Measurements from ENCODE around the gene FHOD3.

The FHOD3 gene

DNA sequence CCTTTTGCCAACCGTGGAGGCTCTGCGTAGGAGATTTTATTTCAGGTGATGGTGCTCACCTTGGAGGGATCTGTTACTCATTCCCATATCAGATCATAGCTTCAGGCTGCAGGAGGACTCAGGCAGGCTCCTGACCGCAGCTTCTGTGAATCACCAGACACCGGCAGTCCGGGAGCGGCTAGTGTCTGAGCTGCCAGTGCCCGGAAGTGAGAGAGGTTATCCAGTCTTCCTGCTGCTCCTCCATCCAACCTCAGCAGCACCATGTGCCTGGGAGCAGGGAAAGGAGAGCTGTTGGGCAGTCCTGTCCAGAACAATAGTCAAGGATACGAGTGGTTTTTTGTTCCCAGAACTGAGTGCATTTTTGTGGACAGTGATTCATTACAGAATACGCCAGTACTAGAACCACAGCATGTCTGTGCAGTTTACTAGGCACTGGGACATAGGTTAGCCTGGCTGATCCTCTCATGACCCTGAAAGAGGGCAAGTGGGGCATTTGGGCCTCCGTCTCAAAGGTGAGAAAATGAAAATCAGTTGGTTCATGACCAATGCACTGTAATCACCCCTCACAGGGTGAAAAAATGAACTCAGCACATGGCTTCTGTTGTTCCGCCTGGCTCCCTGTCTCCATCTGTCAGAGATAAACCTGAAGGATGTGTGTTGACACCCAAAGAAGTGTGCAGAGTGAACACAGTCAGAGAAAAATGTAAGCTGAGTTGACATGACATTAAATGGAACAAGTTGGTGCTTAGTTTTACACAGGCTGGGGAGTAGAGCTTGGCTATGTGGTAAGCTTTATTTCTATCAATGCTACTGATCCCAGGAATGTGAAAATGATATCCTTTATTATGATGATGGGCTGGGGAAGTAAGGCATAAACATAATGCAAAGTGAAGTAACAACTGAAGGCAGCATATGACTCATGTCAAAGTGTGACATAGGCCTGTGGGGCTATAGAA lies 12.2 kb downstream of the FHOD3 start:
- peaks cover 0 to 4% of the 10 kb centered on the region in 2 donors for H3K4me1 ChIP-seq (ENCODE audit: control insufficient read depth in 1 of 2, insufficient read depth in 2 of 2, low read length in 2 of 2)
- H3K36me3 ChIP-seq (ENCODE audit: control insufficient read depth in 1 of 2, insufficient read depth in 2 of 2, low read length in 2 of 2), result peaks cover 0 to 8% of the 10 kb centered on the region in 2 donors
- no peaks in the 10 kb centered on the region for H3K27me3 ChIP-seq (ENCODE audit: low read depth, low read length)
- H3K9me3 ChIP-seq (ENCODE audit: control insufficient read depth in 1 of 2, low read length in 2 of 2), result no peaks in the 10 kb centered on the region
- H3K27ac ChIP-seq (ENCODE audit: low read length), result no peak overlapping the region
- H3K4me3 ChIP-seq (ENCODE audit: low read depth in 1 of 2, low read length in 2 of 2), result no peak overlapping the region

DNA sequence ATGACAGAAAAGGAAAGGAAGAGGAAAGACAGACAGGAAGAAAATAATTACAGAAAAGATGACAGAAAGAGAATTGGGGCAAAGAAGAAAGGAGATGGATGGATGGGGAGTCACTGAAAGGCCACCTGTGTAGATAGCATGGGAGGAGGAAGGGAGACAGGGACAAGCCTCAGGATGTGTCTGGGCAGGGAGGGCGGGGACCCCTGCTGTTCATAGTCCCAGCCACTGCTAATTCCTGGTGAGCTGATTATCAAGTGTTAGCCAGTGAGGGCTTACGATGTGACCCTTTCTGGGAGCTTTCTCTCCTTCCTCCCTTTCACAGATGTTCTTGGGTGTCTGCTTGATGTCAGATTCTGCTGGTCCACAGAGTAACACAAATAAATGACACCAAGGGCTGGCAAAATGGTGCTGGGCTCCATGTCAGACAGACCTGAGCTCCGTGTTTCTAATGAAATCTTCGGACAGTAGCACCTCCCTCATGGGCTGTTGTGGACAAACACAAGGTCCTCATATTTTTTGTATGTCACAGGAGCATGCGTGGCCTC lies 13.6 kb downstream of the FHOD3 start:
- H3K9me3 ChIP-seq (ENCODE audit: control insufficient read depth in 1 of 2, low read length in 2 of 2), result no peaks in the 10 kb centered on the region
- H3K4me1 ChIP-seq (ENCODE audit: control insufficient read depth in 1 of 2, insufficient read depth in 2 of 2, low read length in 2 of 2), result peaks cover 0 to 4% of the 10 kb centered on the region in 2 donors
- no peaks in the 10 kb centered on the region for H3K27me3 ChIP-seq (ENCODE audit: low read depth, low read length)
- no peak overlapping the region for H3K4me3 ChIP-seq (ENCODE audit: low read depth in 1 of 2, low read length in 2 of 2)
- no peak overlapping the region for H3K27ac ChIP-seq (ENCODE audit: low read length)
- H3K36me3 ChIP-seq (ENCODE audit: control insufficient read depth in 1 of 2, insufficient read depth in 2 of 2, low read length in 2 of 2), result peaks cover 0 to 8% of the 10 kb centered on the region in 2 donors

DNA sequence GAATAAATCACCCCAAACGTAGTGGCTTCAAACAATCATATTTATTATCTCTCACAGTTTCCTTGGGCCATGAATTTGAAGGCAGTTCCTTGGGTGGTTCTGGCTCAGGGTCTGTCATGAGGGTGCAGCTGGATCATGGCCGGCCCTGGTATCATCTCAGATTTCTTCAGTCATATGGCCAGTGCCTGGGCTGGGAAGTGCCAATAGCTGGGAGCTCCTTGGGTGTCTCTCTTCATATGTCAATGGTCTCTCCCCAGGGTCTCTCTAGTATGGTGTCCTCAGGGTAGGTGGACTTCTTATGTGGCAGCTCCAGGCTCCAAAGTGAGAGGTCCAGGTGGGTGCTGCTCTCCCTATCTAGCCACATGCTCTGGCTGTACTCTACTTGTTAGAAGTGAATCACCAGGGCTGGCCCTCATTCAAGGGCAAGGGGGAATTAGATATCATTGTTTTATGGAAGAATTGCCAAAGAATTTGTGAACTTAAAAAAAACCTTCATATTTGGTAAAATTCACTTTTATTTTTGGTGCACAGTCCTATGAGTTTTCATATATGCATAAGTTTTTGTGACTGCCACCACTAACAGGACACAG lies 15.4 kb downstream of the FHOD3 start:
- Histone ChIP-seq H3K27ac (ENCODE audit: low read length) (no peak overlapping the region), H3K27me3 (ENCODE audit: low read depth, low read length) (no peaks in the 10 kb centered on the region), H3K4me1 (ENCODE audit: control insufficient read depth in 1 of 2, insufficient read depth in 2 of 2, low read length in 2 of 2) (peaks cover 0 to 4% of the 10 kb centered on the region in 2 donors), H3K9me3 (ENCODE audit: control insufficient read depth in 1 of 2, low read length in 2 of 2) (no peaks in the 10 kb centered on the region), H3K4me3 (ENCODE audit: low read depth in 1 of 2, low read length in 2 of 2) (no peak overlapping the region), H3K36me3 (ENCODE audit: control insufficient read depth in 1 of 2, insufficient read depth in 2 of 2, low read length in 2 of 2) (peaks cover 0 to 8% of the 10 kb centered on the region in 2 donors)

- Histone ChIP-seq H3K27ac (ENCODE audit: low read length) (no peak overlapping the region), H3K4me1 (ENCODE audit: control insufficient read depth in 1 of 2, insufficient read depth in 2 of 2, low read length in 2 of 2) (peaks cover 0 to 4% of the 10 kb centered on the region in 2 donors), H3K4me3 (ENCODE audit: low read depth in 1 of 2, low read length in 2 of 2) (no peak overlapping the region), H3K36me3 (ENCODE audit: control insufficient read depth in 1 of 2, insufficient read depth in 2 of 2, low read length in 2 of 2) (peaks cover 0 to 7% of the 10 kb centered on the region in 2 donors), H3K27me3 (ENCODE audit: low read depth, low read length) (no peaks in the 10 kb centered on the region), H3K9me3 (ENCODE audit: control insufficient read depth in 1 of 2, low read length in 2 of 2) (no peaks in the 10 kb centered on the region)
These were observed 16.6 kb downstream of the FHOD3 start for GRCh38 chr18:36314098-36314497.

- H3K27ac ChIP-seq (ENCODE audit: low read length), result no peak overlapping the region
- H3K36me3 ChIP-seq (ENCODE audit: control insufficient read depth in 1 of 2, insufficient read depth in 2 of 2, low read length in 2 of 2), result peaks cover 0 to 3% of the 10 kb centered on the region in 2 donors
- no peak overlapping the region for H3K4me3 ChIP-seq (ENCODE audit: low read depth in 1 of 2, low read length in 2 of 2)
- H3K4me1 ChIP-seq (ENCODE audit: control insufficient read depth in 1 of 2, insufficient read depth in 2 of 2, low read length in 2 of 2), result no peaks in the 10 kb centered on the region
- no peaks in the 10 kb centered on the region for H3K9me3 ChIP-seq (ENCODE audit: control insufficient read depth in 1 of 2, low read length in 2 of 2)
- no peaks in the 10 kb centered on the region for H3K27me3 ChIP-seq (ENCODE audit: low read depth, low read length)
These were observed 17.2 kb downstream of the FHOD3 start for GRCh38 chr18:36314754-36315153.

DNA sequence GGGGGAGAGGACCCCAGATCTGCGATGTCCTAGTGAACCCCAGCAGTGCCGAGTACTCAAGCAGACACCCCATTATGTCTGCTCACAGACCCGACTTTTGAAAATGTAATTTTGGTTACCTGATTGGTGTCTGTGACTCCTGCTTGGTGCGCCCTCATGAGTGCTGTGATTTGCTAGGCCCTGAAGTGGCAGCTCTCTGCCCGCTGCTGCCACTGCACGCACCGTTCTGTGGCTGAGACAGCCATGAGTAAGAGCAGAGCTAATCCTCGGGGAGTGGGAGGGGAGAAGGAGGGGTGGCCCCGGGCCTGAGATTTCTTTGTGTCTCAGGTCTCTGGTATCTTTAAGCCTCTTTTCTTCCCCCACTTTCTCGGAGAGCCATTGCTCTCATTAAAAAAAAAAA lies 18.2 kb downstream of the FHOD3 start:
- Histone ChIP-seq H3K4me1 (ENCODE audit: control insufficient read depth in 1 of 2, insufficient read depth in 2 of 2, low read length in 2 of 2) (no peaks in the 10 kb centered on the region), H3K27me3 (ENCODE audit: low read depth, low read length) (no peaks in the 10 kb centered on the region), H3K4me3 (ENCODE audit: low read depth in 1 of 2, low read length in 2 of 2) (no peak overlapping the region), H3K9me3 (ENCODE audit: control insufficient read depth in 1 of 2, low read length in 2 of 2) (no peaks in the 10 kb centered on the region), H3K27ac (ENCODE audit: low read length) (no peak overlapping the region), H3K36me3 (ENCODE audit: control insufficient read depth in 1 of 2, insufficient read depth in 2 of 2, low read length in 2 of 2) (no peaks in the 10 kb centered on the region)

DNA sequence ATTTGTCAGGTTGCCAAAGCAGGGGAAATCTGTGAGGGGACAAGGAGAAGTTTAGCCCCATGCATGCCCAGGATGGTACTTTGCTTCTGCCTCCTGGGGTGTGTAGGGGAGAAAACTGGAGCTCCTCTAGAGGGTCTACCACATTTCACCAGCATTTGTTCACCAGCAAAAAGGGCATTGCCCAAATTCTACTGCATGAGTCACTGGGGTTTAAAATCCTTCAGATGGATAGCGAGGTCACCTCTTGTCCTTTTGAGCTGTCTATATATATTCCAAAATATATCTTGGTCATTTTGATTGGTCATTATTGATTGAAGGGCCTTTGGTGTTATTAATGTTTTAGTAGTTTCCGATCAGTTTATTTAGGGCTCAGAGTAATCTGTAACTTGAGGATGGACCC lies 18.7 kb downstream of the FHOD3 start:
- Histone ChIP-seq H3K4me1 (ENCODE audit: control insufficient read depth in 1 of 2, insufficient read depth in 2 of 2, low read length in 2 of 2) (no peaks in the 10 kb centered on the region), H3K27ac (ENCODE audit: low read length) (no peak overlapping the region), H3K36me3 (ENCODE audit: control insufficient read depth in 1 of 2, insufficient read depth in 2 of 2, low read length in 2 of 2) (no peaks in the 10 kb centered on the region), H3K4me3 (ENCODE audit: low read depth in 1 of 2, low read length in 2 of 2) (no peak overlapping the region), H3K27me3 (ENCODE audit: low read depth, low read length) (no peaks in the 10 kb centered on the region), H3K9me3 (ENCODE audit: control insufficient read depth in 1 of 2, low read length in 2 of 2) (no peaks in the 10 kb centered on the region)

GRCh38 chr18:36321658-36322407 lies 24.3 kb downstream of the FHOD3 start:
- Histone ChIP-seq H3K36me3 (ENCODE audit: control insufficient read depth in 1 of 2, insufficient read depth in 2 of 2, low read length in 2 of 2) (no peaks in the 10 kb centered on the region), H3K27ac (ENCODE audit: low read length) (no peak overlapping the region)

DNA sequence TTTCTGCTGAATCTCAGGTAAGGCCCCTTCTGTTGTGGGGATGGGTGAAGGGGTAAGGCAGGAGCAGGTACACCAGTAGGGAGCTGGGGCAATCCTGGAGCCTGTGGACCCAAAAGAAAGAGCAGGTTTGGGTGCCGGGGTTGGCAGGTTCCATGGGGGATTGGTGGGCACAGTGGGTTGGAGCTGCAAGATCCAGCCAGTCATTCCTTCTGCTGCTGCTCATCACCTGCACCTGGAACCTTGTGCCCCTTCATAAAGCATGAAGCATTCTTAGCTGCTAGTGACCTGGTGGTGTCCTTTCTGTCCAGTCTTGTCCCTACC lies 24.9 kb downstream of the FHOD3 start:
- H3K4me1 ChIP-seq (ENCODE audit: control insufficient read depth in 1 of 2, insufficient read depth in 2 of 2, low read length in 2 of 2), result no peaks in the 10 kb centered on the region
- no peak overlapping the region for H3K27ac ChIP-seq (ENCODE audit: low read length)
- H3K4me3 ChIP-seq (ENCODE audit: low read depth in 1 of 2, low read length in 2 of 2), result no peak overlapping the region
- no peaks in the 10 kb centered on the region for H3K27me3 ChIP-seq (ENCODE audit: low read depth, low read length)
- H3K9me3 ChIP-seq (ENCODE audit: control insufficient read depth in 1 of 2, low read length in 2 of 2), result no peaks in the 10 kb centered on the region
- no peaks in the 10 kb centered on the region for H3K36me3 ChIP-seq (ENCODE audit: control insufficient read depth in 1 of 2, insufficient read depth in 2 of 2, low read length in 2 of 2)

More at GRCh38 chr18:36321658-36322407, 24.3 kb downstream of the FHOD3 start:
- no peaks in the 10 kb centered on the region for H3K9me3 ChIP-seq (ENCODE audit: control insufficient read depth in 1 of 2, low read length in 2 of 2)
- H3K4me3 ChIP-seq (ENCODE audit: low read depth in 1 of 2, low read length in 2 of 2), result no peak overlapping the region
- no peaks in the 10 kb centered on the region for H3K27me3 ChIP-seq (ENCODE audit: low read depth, low read length)
- H3K4me1 ChIP-seq (ENCODE audit: control insufficient read depth in 1 of 2, insufficient read depth in 2 of 2, low read length in 2 of 2), result no peaks in the 10 kb centered on the region

DNA sequence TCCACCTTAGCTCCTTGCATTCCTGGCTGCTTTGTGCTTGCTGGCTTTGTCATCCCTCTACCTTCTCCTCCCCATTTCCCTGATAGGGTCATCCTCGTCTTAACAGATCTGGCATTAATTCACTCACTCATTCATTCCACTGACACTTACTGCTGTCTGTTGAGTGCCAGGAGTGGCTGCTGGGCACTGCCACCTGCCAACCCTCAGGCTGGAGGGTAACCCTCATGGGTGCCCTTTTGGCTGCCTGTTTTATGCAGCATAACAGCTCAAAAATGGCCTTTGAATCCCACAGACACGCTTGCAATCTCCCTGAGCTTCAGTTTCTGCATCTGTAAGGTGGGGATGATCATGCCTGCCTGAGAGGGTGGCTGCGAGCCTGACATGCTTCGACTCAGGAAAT lies 25.2 kb downstream of the FHOD3 start:
- H3K36me3 ChIP-seq (ENCODE audit: control insufficient read depth in 1 of 2, insufficient read depth in 2 of 2, low read length in 2 of 2), result no peaks in the 10 kb centered on the region
- H3K27me3 ChIP-seq (ENCODE audit: low read depth, low read length), result no peaks in the 10 kb centered on the region
- H3K4me1 ChIP-seq (ENCODE audit: control insufficient read depth in 1 of 2, insufficient read depth in 2 of 2, low read length in 2 of 2), result no peaks in the 10 kb centered on the region
- no peak overlapping the region for H3K27ac ChIP-seq (ENCODE audit: low read length)
- no peak overlapping the region for H3K4me3 ChIP-seq (ENCODE audit: low read depth in 1 of 2, low read length in 2 of 2)
- H3K9me3 ChIP-seq (ENCODE audit: control insufficient read depth in 1 of 2, low read length in 2 of 2), result no peaks in the 10 kb centered on the region

DNA sequence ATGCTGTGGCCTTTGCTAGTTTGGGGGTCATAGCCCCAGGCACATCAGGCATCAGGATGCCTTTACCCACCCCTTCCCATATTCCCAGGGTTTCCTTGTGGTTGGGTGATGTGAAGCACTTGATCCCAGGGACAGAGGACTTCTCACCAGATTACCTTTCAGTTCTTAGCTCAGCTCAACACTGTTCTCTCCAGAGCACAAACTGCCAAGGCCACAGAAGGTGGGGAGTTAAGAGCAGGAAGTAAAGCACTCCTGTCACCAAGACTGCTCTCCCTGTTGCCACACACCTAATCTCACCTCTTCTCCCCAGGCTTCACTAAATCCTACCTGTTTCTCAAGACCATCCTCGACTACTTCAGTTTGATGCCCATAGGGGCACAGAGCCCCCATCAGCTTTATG lies 25.9 kb downstream of the FHOD3 start:
- H3K9me3 ChIP-seq (ENCODE audit: control insufficient read depth in 1 of 2, low read length in 2 of 2), result no peaks in the 10 kb centered on the region
- H3K36me3 ChIP-seq (ENCODE audit: control insufficient read depth in 1 of 2, insufficient read depth in 2 of 2, low read length in 2 of 2), result no peaks in the 10 kb centered on the region
- no peak overlapping the region for H3K4me3 ChIP-seq (ENCODE audit: low read depth in 1 of 2, low read length in 2 of 2)
- no peaks in the 10 kb centered on the region for H3K4me1 ChIP-seq (ENCODE audit: control insufficient read depth in 1 of 2, insufficient read depth in 2 of 2, low read length in 2 of 2)
- H3K27me3 ChIP-seq (ENCODE audit: low read depth, low read length), result no peaks in the 10 kb centered on the region
- H3K27ac ChIP-seq (ENCODE audit: low read length), result no peak overlapping the region
